GM13977 (cell line): ENCODE measurements around the gene TSPAN15.

Source experiments
- DNase-seq: peaks from one replicate; pipeline ENCODE4 v3.0.0; 2012; ENCODE audit warnings: low spot score
- CTCF ChIP-seq: IDR thresholded peaks from 2 replicates; pipeline ENCODE4 v1.5.1; 2012; ENCODE audit warnings: mild to moderate bottlenecking, control low read depth; ENCODE audit not compliant: insufficient read depth; ENCODE audit errors: extremely low read depth, missing control alignments
- in situ Hi-C: fragments of 300-500 bp; cut with MboI; formaldehyde crosslinking; loops from one replicate; pipeline ENCODE4 v1.12.0; 2022; ENCODE audit warnings: low sequenced_read_pairs, low pct_unique_long_range_greater_than_20kb, mixed read lengths, inconsistent platforms; ENCODE audit not compliant: unreplicated experiment

The TSPAN15 gene

DNA sequence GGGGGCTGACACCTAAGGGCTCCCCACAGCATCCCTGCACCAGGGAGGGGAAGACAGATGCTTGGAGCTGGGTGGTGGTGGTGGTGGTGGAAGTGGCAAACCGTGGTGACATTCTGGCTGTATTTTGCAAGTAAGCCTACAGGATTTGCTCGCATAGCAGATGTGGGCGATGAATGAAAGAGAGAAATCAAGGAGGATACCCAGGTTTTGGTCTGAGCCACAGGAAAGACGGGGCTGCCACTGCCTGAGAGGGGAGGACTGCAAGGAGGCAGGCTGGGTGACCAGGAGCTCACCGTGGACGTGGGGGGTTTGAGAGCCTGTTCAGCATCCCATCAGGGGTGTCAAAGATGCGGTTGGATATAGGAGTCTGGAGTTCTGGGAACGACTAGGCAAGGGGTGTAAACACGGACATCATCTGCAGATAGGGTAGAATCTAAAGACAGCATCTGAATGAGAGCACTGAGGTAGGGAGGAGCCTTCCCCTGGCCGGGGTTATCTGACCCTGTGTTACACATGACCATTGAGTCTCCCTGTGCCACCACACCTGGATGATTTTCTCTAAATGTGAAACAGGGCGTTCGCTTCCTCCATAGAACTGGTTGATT lies 49.7 kb downstream of the TSPAN15 start:
- in situ Hi-C loops: no loop called here
- no peak for TF ChIP-seq CTCF
- no peak for DNase-seq

DNA sequence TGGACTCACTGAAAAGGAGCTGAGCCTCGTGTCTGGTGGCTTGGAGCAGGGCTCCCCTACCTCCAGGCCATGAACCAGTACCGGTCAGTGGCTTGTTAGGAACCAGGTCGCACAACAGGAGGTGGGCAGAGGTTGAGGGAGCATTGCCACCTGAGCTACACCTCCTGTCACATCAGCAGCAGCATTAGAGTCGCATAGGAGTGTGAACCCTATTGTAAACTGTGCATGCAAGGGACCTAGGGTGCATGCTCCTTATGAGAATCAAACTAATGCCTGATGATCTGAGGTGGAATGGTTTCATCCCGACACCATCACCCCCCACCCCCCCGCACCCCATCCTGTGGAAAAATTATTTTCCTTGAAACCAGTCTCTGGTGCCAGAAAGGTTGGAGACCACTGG lies 50.4 kb downstream of the TSPAN15 start:
- no peak for TF ChIP-seq CTCF
- in situ Hi-C loops: no loop called here
- no peak for DNase-seq

- no peak for TF ChIP-seq CTCF
- no peak for DNase-seq
- in situ Hi-C loops: no loop called here
These were observed 51.3 kb downstream of the TSPAN15 start for GRCh38 chr10:69502589-69502988.

DNA sequence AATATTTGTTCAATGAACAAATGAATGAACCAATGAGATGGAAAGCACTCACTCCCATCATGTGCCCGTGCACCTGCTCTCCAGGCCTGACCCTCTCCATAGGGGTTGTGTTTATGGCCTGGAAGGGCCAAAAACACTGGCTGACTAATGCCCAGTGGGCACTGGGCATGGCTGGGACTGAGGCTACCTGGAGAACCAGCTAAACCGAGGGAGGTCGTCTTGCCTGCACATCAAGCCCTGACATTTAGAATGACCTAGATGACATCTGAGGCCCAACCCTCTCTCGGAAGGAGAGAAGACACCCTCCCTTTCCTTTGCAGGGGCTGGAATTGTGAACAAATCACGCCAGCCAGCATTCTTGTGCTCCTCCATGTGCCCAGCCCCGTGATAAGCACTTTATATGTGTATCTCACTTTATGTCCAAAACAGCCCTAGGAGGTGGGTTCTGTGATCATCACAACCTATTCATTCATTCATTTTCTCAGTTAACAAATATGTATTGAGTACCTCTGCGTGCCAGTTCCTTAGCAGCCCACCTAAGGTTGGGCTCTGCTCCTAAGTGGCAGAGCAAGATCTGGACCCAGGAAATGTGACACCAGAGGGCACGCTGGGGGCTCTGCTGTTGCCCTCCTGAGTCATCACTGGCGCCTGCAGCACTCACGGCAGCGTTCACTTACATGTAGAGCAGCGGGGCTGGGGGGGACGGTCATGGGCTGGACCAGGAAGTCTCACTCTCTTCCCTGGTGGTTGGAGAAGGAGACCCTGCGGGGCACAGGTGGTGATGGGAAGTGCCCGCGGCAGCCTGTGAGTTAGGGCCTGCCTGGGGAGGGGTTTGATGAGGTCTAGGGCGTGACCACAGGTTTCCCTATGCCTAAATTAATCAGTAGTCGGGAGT lies 52.0 kb downstream of the TSPAN15 start:
- DNase-seq: no peak
- in situ Hi-C loops: no loop called here

DNA sequence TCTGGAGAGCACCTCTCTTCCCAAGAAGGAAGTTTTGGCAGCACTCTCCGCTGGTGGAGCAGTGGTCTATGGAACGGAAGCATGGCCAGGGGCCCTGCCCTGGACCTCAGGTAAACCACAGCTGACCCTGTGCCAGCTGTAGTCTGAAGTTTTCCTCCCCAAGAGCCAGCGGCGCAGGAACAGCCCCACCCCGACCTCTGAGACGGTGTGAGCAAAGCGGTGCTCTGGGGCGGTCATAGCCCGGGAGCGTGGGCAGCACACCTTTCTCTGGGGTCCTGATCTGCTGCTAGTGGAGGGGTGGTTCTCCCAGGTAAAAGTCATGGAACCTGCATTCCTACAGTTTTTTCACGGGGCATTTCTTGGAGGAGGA lies 52.6 kb downstream of the TSPAN15 start:
- in situ Hi-C loops: no loop called here
- TF ChIP-seq CTCF: no peak
- DNase-seq: no peak

More for the DNA sequence above, 52.0 kb downstream of the TSPAN15 start:
- TF ChIP-seq CTCF: no peak

GRCh38 chr10:69504576-69505250 lies 53.4 kb downstream of the TSPAN15 start:
- in situ Hi-C loops: no loop called here
- TF ChIP-seq CTCF: no peak
- no peak for DNase-seq
